Activated CD8-positive, alpha-beta memory T cell treated with anti-CD3 and anti-CD28 coated beads, Interleukin-2, amount 10 ng/mL, durations not matched to agents 7 days and 5 days (primary cell): ENCODE data around the gene MED20. TPM values are rescaled to one million over a fixed set of nuclear protein-coding genes. Genes with fewer than 3 reads are reported as not detected.

Source experiments
- ATAC-seq: fragments of 150-1000 bp; cut with Tn5 transposase; one replicate; pipeline ENCODE4 v1.10.0; 2021; ENCODE audit warnings: moderate library complexity
- CTCF ChIA-PET: fragments of 350-600 bp; sonication (Branson Sonifier 250); formaldehyde crosslinking; loops from one replicate; lab custom pipeline; 2021; ENCODE audit warnings: antibody characterized with exemption; lab: Charles Lee
- DNase-seq: peaks from one replicate; pipeline ENCODE4 v3.0.0-alpha.2; 2020
- H3K27ac Mint-ChIP-seq: one replicate; pipeline ENCODE4 v1.8.0; 2021; ENCODE audit warnings: mild to moderate bottlenecking, mixed read lengths
- H3K27me3 Mint-ChIP-seq: one replicate; pipeline ENCODE4 v1.8.0; 2021; ENCODE audit warnings: mixed read lengths
- H3K36me3 Mint-ChIP-seq: one replicate; pipeline ENCODE4 v1.8.0; 2021; ENCODE audit warnings: mild to moderate bottlenecking, mixed read lengths
- H3K4me1 Mint-ChIP-seq: one replicate; pipeline ENCODE4 v1.8.0; 2021; ENCODE audit warnings: mixed read lengths
- H3K4me3 Mint-ChIP-seq: one replicate; pipeline ENCODE4 v1.8.0; 2021; ENCODE audit warnings: mild to moderate bottlenecking, moderate library complexity, mixed read lengths
- H3K9me3 Mint-ChIP-seq: one replicate; pipeline ENCODE4 v1.8.0; 2022; ENCODE audit warnings: low read depth, mixed read lengths
- total RNA-seq, 2 experiments: library from RNA; stranded (reverse); gene quantifications; one replicate each; pipeline ENCODE4 v1.2.3, GENCODE V29; 2021

Gene MED20
- total RNA-seq, 2 experiments from 2014 or later = 21.9 to 25.6 TPM

GRCh38 chr6:41938590-41939175 lies 17.7 kb upstream of the MED20 start:
- no peaks in the 10 kb centered on the region for H3K27me3 Mint-ChIP-seq
- peak overlapping the region; percentile 99 for H3K4me3 Mint-ChIP-seq
- H3K27ac Mint-ChIP-seq = peak overlapping the region; percentile 86
- CTCF ChIA-PET = interaction anchor here (0.7 to 19.6 kb wide), 12 partner anchors 9 to 166 kb away, joined by 3 to 420 read pairs (median 6); partner anchors contain the start of genes BYSL, MED20, TAF8 and TOMM6
- ATAC-seq (no peak), DNase-seq (no peak)
- peaks cover 63% of the 10 kb centered on the region for H3K36me3 Mint-ChIP-seq
- H3K9me3 Mint-ChIP-seq = no peaks in the 10 kb centered on the region
- peaks cover 63% of the 10 kb centered on the region for H3K4me1 Mint-ChIP-seq

GRCh38 chr6:41937861-41938574 lies 17.1 kb upstream of the MED20 start:
- Mint-ChIP-seq H3K4me1 (peaks cover 63% of the 10 kb centered on the region), H3K4me3 (peak overlapping the region; percentile 99), H3K27ac (peak overlapping the region; percentile 86), H3K9me3 (no peaks in the 10 kb centered on the region), H3K27me3 (no peaks in the 10 kb centered on the region), H3K36me3 (peaks cover 65% of the 10 kb centered on the region)
- no peak for ATAC-seq
- DNase-seq = peak; percentile 77
- CTCF ChIA-PET = interaction anchor here (0.6 to 19.6 kb wide), 12 partner anchors 9 to 167 kb away, joined by 3 to 420 read pairs (median 5); partner anchors contain the start of genes BYSL, MED20, TAF8 and TOMM6

DNA sequence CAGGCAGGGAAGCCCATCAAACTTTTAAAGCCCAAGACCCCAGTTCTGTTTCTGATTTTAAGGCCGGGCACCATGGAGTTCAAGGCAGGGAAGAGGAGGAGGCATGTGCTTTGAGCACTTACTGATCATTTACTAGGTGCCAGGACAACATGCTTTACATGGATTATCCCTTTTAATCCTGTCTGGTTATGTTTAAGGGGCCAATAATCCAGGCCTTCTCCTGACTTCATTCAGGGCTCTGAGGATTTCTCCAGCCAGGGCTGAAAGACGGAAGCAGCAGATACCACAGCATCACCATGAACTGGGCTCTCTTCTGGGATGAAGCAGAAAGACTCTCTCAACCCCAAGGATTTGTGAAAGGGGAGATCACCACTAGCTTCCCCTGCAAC lies 16.5 kb upstream of the MED20 start:
- ATAC-seq = no peak
- peak overlapping the region; percentile 99 for H3K4me3 Mint-ChIP-seq
- H3K36me3 Mint-ChIP-seq = peaks cover 70% of the 10 kb centered on the region
- no peak for DNase-seq
- H3K9me3 Mint-ChIP-seq = no peaks in the 10 kb centered on the region
- no peaks in the 10 kb centered on the region for H3K27me3 Mint-ChIP-seq
- peaks cover 61% of the 10 kb centered on the region for H3K4me1 Mint-ChIP-seq
- CTCF ChIA-PET = interaction anchor here (0.6 to 19.6 kb wide), 11 partner anchors 8 to 153 kb away, joined by 3 to 420 read pairs (median 5); partner anchors contain the start of genes BYSL, MED20, TAF8 and TOMM6
- H3K27ac Mint-ChIP-seq = peak overlapping the region; percentile 86

GRCh38 chr6:41936073-41936837 lies 15.3 kb upstream of the MED20 start:
- H3K36me3 Mint-ChIP-seq = peaks cover 81% of the 10 kb centered on the region
- peak overlapping the region; percentile 99 for H3K4me3 Mint-ChIP-seq
- peak; percentile 98 for DNase-seq
- peaks cover 60% of the 10 kb centered on the region for H3K4me1 Mint-ChIP-seq
- ATAC-seq = peak; percentile 75
- H3K27ac Mint-ChIP-seq = peak overlapping the region; percentile 86
- H3K27me3 Mint-ChIP-seq = no peaks in the 10 kb centered on the region
- CTCF ChIA-PET = interaction anchor here (0.7 to 19.6 kb wide), 15 partner anchors 9 to 168 kb away, joined by 3 to 420 read pairs (median 4); partner anchors contain the start of genes BYSL, MED20, TAF8 and USP49
- H3K9me3 Mint-ChIP-seq = no peaks in the 10 kb centered on the region

- ATAC-seq (no peak), DNase-seq (no peak)
- Mint-ChIP-seq H3K4me3 (peak overlapping the region; percentile 99), H3K4me1 (peaks cover 60% of the 10 kb centered on the region), H3K27me3 (no peaks in the 10 kb centered on the region), H3K9me3 (no peaks in the 10 kb centered on the region), H3K27ac (peak overlapping the region; percentile 86), H3K36me3 (peaks cover 81% of the 10 kb centered on the region)
- CTCF ChIA-PET = interaction anchor here (0.7 to 19.6 kb wide), 12 partner anchors 9 to 169 kb away, joined by 3 to 420 read pairs (median 4); partner anchors contain the start of genes BYSL, MED20, TAF8 and USP49
These were observed 14.7 kb upstream of the MED20 start for GRCh38 chr6:41935685-41936072.

GRCh38 chr6:41935193-41935574 lies 14.2 kb upstream of the MED20 start:
- CTCF ChIA-PET = interaction anchor here (1.1 to 19.6 kb wide), 9 partner anchors 12 to 169 kb away, joined by 3 to 420 read pairs (median 8); partner anchors contain the start of genes BYSL, MED20, TAF8 and TOMM6
- no peaks in the 10 kb centered on the region for H3K27me3 Mint-ChIP-seq
- no peaks in the 10 kb centered on the region for H3K9me3 Mint-ChIP-seq
- H3K36me3 Mint-ChIP-seq = peaks cover 76% of the 10 kb centered on the region
- peaks cover 60% of the 10 kb centered on the region for H3K4me1 Mint-ChIP-seq
- ATAC-seq (no peak), DNase-seq (no peak)
- H3K27ac Mint-ChIP-seq = peak overlapping the region; percentile 86
- H3K4me3 Mint-ChIP-seq = peak overlapping the region; percentile 99

GRCh38 chr6:41934278-41935192 lies 13.6 kb upstream of the MED20 start:
- H3K27me3 Mint-ChIP-seq = no peaks in the 10 kb centered on the region
- no peaks in the 10 kb centered on the region for H3K9me3 Mint-ChIP-seq
- ATAC-seq (no peak), DNase-seq (no peak)
- CTCF ChIA-PET = interaction anchor here (1.5 to 19.6 kb wide), 6 partner anchors 12 to 170 kb away, joined by 5 to 420 read pairs (median 8); partner anchors contain the start of genes BYSL, MED20, TAF8 and TOMM6
- H3K4me1 Mint-ChIP-seq = peaks cover 60% of the 10 kb centered on the region
- peaks cover 69% of the 10 kb centered on the region for H3K36me3 Mint-ChIP-seq
- H3K4me3 Mint-ChIP-seq = peak overlapping the region; percentile 1
- peak overlapping the region; percentile 86 for H3K27ac Mint-ChIP-seq

- CTCF ChIA-PET = interaction anchor here (1.2 to 19.6 kb wide), 4 partner anchors 9 to 145 kb away, joined by 4 to 420 read pairs (median 92); partner anchors contain the start of genes BYSL, MED20, TAF8 and TOMM6
- H3K36me3 Mint-ChIP-seq = peaks cover 62% of the 10 kb centered on the region
- H3K4me3 Mint-ChIP-seq = no peak overlapping the region
- peak overlapping the region; percentile 77 for H3K27ac Mint-ChIP-seq
- no peak for DNase-seq
- ATAC-seq = no peak
- no peaks in the 10 kb centered on the region for H3K27me3 Mint-ChIP-seq
- no peaks in the 10 kb centered on the region for H3K9me3 Mint-ChIP-seq
- H3K4me1 Mint-ChIP-seq = peaks cover 48% of the 10 kb centered on the region
These were observed 11.4 kb upstream of the MED20 start for GRCh38 chr6:41932378-41932777.

- DNase-seq = no peak
- Mint-ChIP-seq H3K9me3 (no peaks in the 10 kb centered on the region), H3K4me1 (peaks cover 45% of the 10 kb centered on the region), H3K4me3 (no peak overlapping the region), H3K27me3 (no peaks in the 10 kb centered on the region), H3K36me3 (peaks cover 61% of the 10 kb centered on the region), H3K27ac (peak overlapping the region; percentile 25)
- no peak for ATAC-seq
- CTCF ChIA-PET = interaction anchor here (1.3 to 19.6 kb wide), 4 partner anchors 8 to 145 kb away, joined by 3 to 420 read pairs (median 93); partner anchors contain the start of genes BYSL, MED20, TAF8 and TOMM6
These were observed 10.9 kb upstream of the MED20 start for GRCh38 chr6:41931792-41932191.

GRCh38 chr6:41929924-41930323 lies 9.0 kb upstream of the MED20 start:
- peaks cover 33% of the 10 kb centered on the region for H3K4me1 Mint-ChIP-seq
- H3K27ac Mint-ChIP-seq = peak overlapping the region; percentile 32
- DNase-seq (no peak), ATAC-seq (no peak)
- no peaks in the 10 kb centered on the region for H3K9me3 Mint-ChIP-seq
- CTCF ChIA-PET = interaction anchor here (0.7 to 19.6 kb wide), 5 partner anchors 9 to 143 kb away, joined by 3 to 420 read pairs (median 5); partner anchors contain the start of genes BYSL, MED20, TAF8 and TOMM6
- peaks cover 51% of the 10 kb centered on the region for H3K36me3 Mint-ChIP-seq
- H3K27me3 Mint-ChIP-seq = no peaks in the 10 kb centered on the region
- H3K4me3 Mint-ChIP-seq = no peak overlapping the region

- no peaks in the 10 kb centered on the region for H3K27me3 Mint-ChIP-seq
- no peak overlapping the region for H3K4me3 Mint-ChIP-seq
- H3K4me1 Mint-ChIP-seq = peaks cover 43% of the 10 kb centered on the region
- H3K27ac Mint-ChIP-seq = peak overlapping the region; percentile 70
- CTCF ChIA-PET = interaction anchor here (0.8 to 19.6 kb wide), 5 partner anchors 9 to 139 kb away, joined by 3 to 420 read pairs (median 3); partner anchors contain the start of genes TAF8 and TOMM6
- peaks cover 53% of the 10 kb centered on the region for H3K36me3 Mint-ChIP-seq
- ATAC-seq (no peak), DNase-seq (no peak)
- H3K9me3 Mint-ChIP-seq = no peaks in the 10 kb centered on the region
These were observed 6.3 kb upstream of the MED20 start for GRCh38 chr6:41927253-41927652.
